Measurements from ENCODE around the gene VMP1.

The VMP1 gene

GRCh38 chr17:59807892-59808509 is 100.5 kb downstream of the VMP1 start:
- Histone ChIP-seq H3K36me3 (ENCODE audit: low read length) (no peaks in the 10 kb centered on the region; the same call in 1 of the 2 replicates), H3K9me3 (ENCODE audit: insufficient read depth, low read length) (no peaks in the 10 kb centered on the region), H3K27ac (ENCODE audit: low read depth, low read length) (no peak overlapping the region), H3K4me3 (ENCODE audit: insufficient read depth, low read length, poor library complexity, severe bottlenecking) (no peak overlapping the region), H3K9ac (ENCODE audit: low read length) (no peak overlapping the region), H3K9me2 (replicated peaks; ENCODE audit: insufficient read depth, low read length) (no peaks in the 10 kb centered on the region), H4K20me1 (ENCODE audit: low read depth, low read length) (no peaks in the 10 kb centered on the region), H2AFZ (ENCODE audit: low read depth, low read length, severe bottlenecking) (no peak overlapping the region), H3K79me2 (ENCODE audit: insufficient read depth, low read length) (no peaks in the 10 kb centered on the region), H3K4me2 (ENCODE audit: low read depth, low read length, poor library complexity, severe bottlenecking) (no peak overlapping the region), H3F3A (ENCODE audit: insufficient read depth) (peaks cover 6% of the 10 kb centered on the region; the same call in 1 of the 2 replicates), H3K27me3 (ENCODE audit: low read length) (no peaks in the 10 kb centered on the region)
- no peak for TF ChIP-seq EZH2phosphoT487 (conservative IDR thresholded peaks at IDR 0.05; ENCODE audit: low read length)
- TF ChIP-seq, protein P1, sequence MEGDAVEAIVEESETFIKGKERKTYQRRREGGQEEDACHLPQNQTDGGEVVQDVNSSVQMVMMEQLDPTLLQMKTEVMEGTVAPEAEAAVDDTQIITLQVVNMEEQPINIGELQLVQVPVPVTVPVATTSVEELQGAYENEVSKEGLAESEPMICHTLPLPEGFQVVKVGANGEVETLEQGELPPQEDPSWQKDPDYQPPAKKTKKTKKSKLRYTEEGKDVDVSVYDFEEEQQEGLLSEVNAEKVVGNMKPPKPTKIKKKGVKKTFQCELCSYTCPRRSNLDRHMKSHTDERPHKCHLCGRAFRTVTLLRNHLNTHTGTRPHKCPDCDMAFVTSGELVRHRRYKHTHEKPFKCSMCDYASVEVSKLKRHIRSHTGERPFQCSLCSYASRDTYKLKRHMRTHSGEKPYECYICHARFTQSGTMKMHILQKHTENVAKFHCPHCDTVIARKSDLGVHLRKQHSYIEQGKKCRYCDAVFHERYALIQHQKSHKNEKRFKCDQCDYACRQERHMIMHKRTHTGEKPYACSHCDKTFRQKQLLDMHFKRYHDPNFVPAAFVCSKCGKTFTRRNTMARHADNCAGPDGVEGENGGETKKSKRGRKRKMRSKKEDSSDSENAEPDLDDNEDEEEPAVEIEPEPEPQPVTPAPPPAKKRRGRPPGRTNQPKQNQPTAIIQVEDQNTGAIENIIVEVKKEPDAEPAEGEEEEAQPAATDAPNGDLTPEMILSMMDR (IDR thresholded peaks at IDR 0.05; ENCODE audit: insufficient read depth, low read length, poor library complexity, severe bottlenecking): no peak

DNA sequence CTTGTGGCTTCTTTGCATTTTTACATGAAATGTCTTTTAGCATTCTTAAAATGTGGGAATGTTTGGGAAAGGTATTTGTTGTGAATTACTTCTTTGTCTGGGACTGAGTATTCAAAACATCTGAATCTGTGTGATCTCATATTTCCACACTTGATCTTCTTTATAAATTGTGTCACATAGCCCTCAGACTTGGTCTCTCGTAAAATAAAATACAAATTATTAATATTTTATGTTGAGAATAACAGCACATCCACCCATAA is 103.4 kb downstream of the VMP1 start:
- TF ChIP-seq, protein P1 (IDR thresholded peaks at IDR 0.05; ENCODE audit: insufficient read depth, low read length, poor library complexity, severe bottlenecking): no peak
- TF ChIP-seq EZH2phosphoT487 (conservative IDR thresholded peaks at IDR 0.05; ENCODE audit: low read length): no peak
- Histone ChIP-seq H3K9me3 (ENCODE audit: insufficient read depth, low read length) (no peaks in the 10 kb centered on the region), H3K9me2 (replicated peaks; ENCODE audit: insufficient read depth, low read length) (no peaks in the 10 kb centered on the region), H3K4me3 (ENCODE audit: insufficient read depth, low read length, poor library complexity, severe bottlenecking) (no peak overlapping the region), H4K20me1 (ENCODE audit: low read depth, low read length) (no peaks in the 10 kb centered on the region), H3F3A (ENCODE audit: insufficient read depth) (no peaks in the 10 kb centered on the region; the same call in 1 of the 2 replicates), H3K79me2 (ENCODE audit: insufficient read depth, low read length) (no peaks in the 10 kb centered on the region), H3K9ac (ENCODE audit: low read length) (no peak overlapping the region), H2AFZ (ENCODE audit: low read depth, low read length, severe bottlenecking) (no peak overlapping the region), H3K27me3 (ENCODE audit: low read length) (no peaks in the 10 kb centered on the region), H3K27ac (ENCODE audit: low read depth, low read length) (no peak overlapping the region), H3K36me3 (ENCODE audit: low read length) (no peaks in the 10 kb centered on the region; the same call in 1 of the 2 replicates), H3K4me2 (ENCODE audit: low read depth, low read length, poor library complexity, severe bottlenecking) (no peak overlapping the region)

- H3K9me2 ChIP-seq (replicated peaks; ENCODE audit: insufficient read depth, low read length): no peaks in the 10 kb centered on the region
- H4K20me1 ChIP-seq (ENCODE audit: low read depth, low read length): no peaks in the 10 kb centered on the region
- no peak overlapping the region for H3K4me3 ChIP-seq (ENCODE audit: insufficient read depth, low read length, poor library complexity, severe bottlenecking)
- H3K9me3 ChIP-seq (ENCODE audit: insufficient read depth, low read length): no peaks in the 10 kb centered on the region
- no peaks in the 10 kb centered on the region; the same call in 1 of the 2 replicates for H3K36me3 ChIP-seq (ENCODE audit: low read length)
- no peaks in the 10 kb centered on the region for H3K27me3 ChIP-seq (ENCODE audit: low read length)
- no peak overlapping the region for H2AFZ ChIP-seq (ENCODE audit: low read depth, low read length, severe bottlenecking)
- no peaks in the 10 kb centered on the region; the same call in 1 of the 2 replicates for H3F3A ChIP-seq (ENCODE audit: insufficient read depth)
- TF ChIP-seq, protein P1 (IDR thresholded peaks at IDR 0.05; ENCODE audit: insufficient read depth, low read length, poor library complexity, severe bottlenecking): no peak
- no peak for TF ChIP-seq EZH2phosphoT487 (conservative IDR thresholded peaks at IDR 0.05; ENCODE audit: low read length)
- H3K27ac ChIP-seq (ENCODE audit: low read depth, low read length): no peak overlapping the region
- no peaks in the 10 kb centered on the region for H3K79me2 ChIP-seq (ENCODE audit: insufficient read depth, low read length)
- H3K4me2 ChIP-seq (ENCODE audit: low read depth, low read length, poor library complexity, severe bottlenecking): no peak overlapping the region
- H3K9ac ChIP-seq (ENCODE audit: low read length): no peak overlapping the region
Measured at GRCh38 chr17:59811209-59811608, 103.8 kb downstream of the VMP1 start.
